Bronchial epithelial cell (primary cell): ENCODE measurements around the gene TENM4. TPM values are rescaled to one million over a fixed set of nuclear protein-coding genes. Genes with fewer than 3 reads are reported as not detected.
"Not testable (repeated sequence)": the region's sequence is repeated elsewhere in the genome, so short reads cannot be mapped to it uniquely, and the experiment has no call there.

ENCODE experiments used
- DNase-seq: peaks from one replicate; pipeline ENCODE4 v3.0.0-alpha.2; 2010; ENCODE audit warnings: low read depth
- FAIRE-seq: peaks from 2 replicates; lab custom pipeline; 2011; peaks lifted over from hg19 to GRCh38; lab: Jason Lieb, UNC
- H3K27me3 ChIP-seq: 2 replicates; pipeline ENCODE4 v1.5.1; 2011; ENCODE audit warnings: low read length; ENCODE audit not compliant: control insufficient read depth, insufficient read depth
- H3K36me3 ChIP-seq: 2 replicates; pipeline ENCODE4 v1.5.1; 2011; ENCODE audit warnings: low read length; ENCODE audit not compliant: control insufficient read depth, insufficient read depth
- H3K4me3 ChIP-seq: 2 replicates; pipeline ENCODE4 v1.5.1; 2011; ENCODE audit warnings: mild to moderate bottlenecking, low read depth, low read length, control low read depth
- total RNA-seq: library from RNA; depleted of rRNA; stranded (reverse); fragments of >200 nt; gene quantifications from 2 replicates; pipeline ENCODE4 v1.2.1, GENCODE V29; 2014
- TF ChIP-seq, protein P1 (sequence below): IDR thresholded peaks from 2 replicates; pipeline ENCODE4 v1.5.1; 2011; ENCODE audit warnings: mild to moderate bottlenecking, moderate library complexity, low read length, control low read depth, inconsistent platforms; ENCODE audit not compliant: insufficient read depth, severe bottlenecking

Gene TENM4
- total RNA-seq, 1 donor from 2014 or later: 6.1 TPM

GRCh38 chr11:79226126-79226525, 214.7 kb downstream of the TENM4 start:
- no peaks in the 10 kb centered on the region for H3K27me3 ChIP-seq
- TF ChIP-seq, protein P1, sequence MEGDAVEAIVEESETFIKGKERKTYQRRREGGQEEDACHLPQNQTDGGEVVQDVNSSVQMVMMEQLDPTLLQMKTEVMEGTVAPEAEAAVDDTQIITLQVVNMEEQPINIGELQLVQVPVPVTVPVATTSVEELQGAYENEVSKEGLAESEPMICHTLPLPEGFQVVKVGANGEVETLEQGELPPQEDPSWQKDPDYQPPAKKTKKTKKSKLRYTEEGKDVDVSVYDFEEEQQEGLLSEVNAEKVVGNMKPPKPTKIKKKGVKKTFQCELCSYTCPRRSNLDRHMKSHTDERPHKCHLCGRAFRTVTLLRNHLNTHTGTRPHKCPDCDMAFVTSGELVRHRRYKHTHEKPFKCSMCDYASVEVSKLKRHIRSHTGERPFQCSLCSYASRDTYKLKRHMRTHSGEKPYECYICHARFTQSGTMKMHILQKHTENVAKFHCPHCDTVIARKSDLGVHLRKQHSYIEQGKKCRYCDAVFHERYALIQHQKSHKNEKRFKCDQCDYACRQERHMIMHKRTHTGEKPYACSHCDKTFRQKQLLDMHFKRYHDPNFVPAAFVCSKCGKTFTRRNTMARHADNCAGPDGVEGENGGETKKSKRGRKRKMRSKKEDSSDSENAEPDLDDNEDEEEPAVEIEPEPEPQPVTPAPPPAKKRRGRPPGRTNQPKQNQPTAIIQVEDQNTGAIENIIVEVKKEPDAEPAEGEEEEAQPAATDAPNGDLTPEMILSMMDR: no peak
- no peak for FAIRE-seq

GRCh38 chr11:79222163-79222562, 218.7 kb downstream of the TENM4 start:
- not testable (repeated sequence) for H3K36me3 ChIP-seq, FAIRE-seq, H3K27me3 ChIP-seq, DNase-seq, H3K4me3 ChIP-seq

More at GRCh38 chr11:79226126-79226525, 214.7 kb downstream of the TENM4 start:
- no peak for DNase-seq
- no peak overlapping the region for H3K4me3 ChIP-seq
- H3K36me3 ChIP-seq: no peaks in the 10 kb centered on the region

- no peak for DNase-seq
- Histone ChIP-seq H3K4me3 (no peak overlapping the region), H3K27me3 (no peaks in the 10 kb centered on the region), H3K36me3 (no peaks in the 10 kb centered on the region)
- TF ChIP-seq, protein P1: no peak
- FAIRE-seq: no peak
Observed at GRCh38 chr11:79221444-79222130, 219.2 kb downstream of the TENM4 start.

- H3K4me3 ChIP-seq: no peak overlapping the region
- H3K36me3 ChIP-seq: no peaks in the 10 kb centered on the region
- TF ChIP-seq, protein P1: no peak
- no peaks in the 10 kb centered on the region for H3K27me3 ChIP-seq
- FAIRE-seq: no peak
- no peak for DNase-seq
Observed at GRCh38 chr11:79220171-79220570, 220.7 kb downstream of the TENM4 start.

- Histone ChIP-seq H3K4me3 (no peak overlapping the region), H3K36me3 (no peaks in the 10 kb centered on the region), H3K27me3 (no peaks in the 10 kb centered on the region)
- TF ChIP-seq, protein P1: no peak
- FAIRE-seq (peak; percentile 60), DNase-seq (peak; percentile 64)
Observed at GRCh38 chr11:79219186-79220045, 221.4 kb downstream of the TENM4 start.

- H3K36me3 ChIP-seq: no peaks in the 10 kb centered on the region
- no peak overlapping the region for H3K4me3 ChIP-seq
- no peak for DNase-seq
- H3K27me3 ChIP-seq: no peaks in the 10 kb centered on the region
- FAIRE-seq: no peak
- TF ChIP-seq, protein P1: no peak
Observed at GRCh38 chr11:79212741-79213190, 228.1 kb downstream of the TENM4 start.
